ENCODE measurements around the gene GTF3C5.

DNA sequence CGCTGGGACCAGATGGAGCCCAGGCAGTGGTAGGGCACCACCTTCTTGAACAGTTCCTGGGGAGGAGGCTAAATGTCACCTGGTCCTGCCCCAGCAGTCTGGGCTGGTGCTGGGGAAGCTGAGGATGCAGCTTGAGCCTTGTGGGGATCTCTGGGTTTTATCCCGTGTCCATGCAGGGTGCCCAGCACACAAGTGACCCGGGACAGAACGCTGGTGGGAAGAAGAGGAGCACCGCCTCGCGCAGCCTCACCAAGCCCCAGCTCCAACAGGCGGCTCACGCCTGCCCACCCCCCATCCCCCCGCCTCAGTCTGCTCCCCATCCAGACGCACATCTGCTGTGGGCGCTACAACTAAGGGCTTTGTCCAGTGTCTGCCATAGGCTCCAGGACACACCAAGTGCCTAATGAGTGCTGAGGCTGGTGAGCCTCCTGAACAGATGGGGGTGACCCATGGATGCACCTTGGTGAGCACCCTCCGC is 76.5 kb downstream of the GTF3C5 start:
- TF ChIP-seq, protein P1, sequence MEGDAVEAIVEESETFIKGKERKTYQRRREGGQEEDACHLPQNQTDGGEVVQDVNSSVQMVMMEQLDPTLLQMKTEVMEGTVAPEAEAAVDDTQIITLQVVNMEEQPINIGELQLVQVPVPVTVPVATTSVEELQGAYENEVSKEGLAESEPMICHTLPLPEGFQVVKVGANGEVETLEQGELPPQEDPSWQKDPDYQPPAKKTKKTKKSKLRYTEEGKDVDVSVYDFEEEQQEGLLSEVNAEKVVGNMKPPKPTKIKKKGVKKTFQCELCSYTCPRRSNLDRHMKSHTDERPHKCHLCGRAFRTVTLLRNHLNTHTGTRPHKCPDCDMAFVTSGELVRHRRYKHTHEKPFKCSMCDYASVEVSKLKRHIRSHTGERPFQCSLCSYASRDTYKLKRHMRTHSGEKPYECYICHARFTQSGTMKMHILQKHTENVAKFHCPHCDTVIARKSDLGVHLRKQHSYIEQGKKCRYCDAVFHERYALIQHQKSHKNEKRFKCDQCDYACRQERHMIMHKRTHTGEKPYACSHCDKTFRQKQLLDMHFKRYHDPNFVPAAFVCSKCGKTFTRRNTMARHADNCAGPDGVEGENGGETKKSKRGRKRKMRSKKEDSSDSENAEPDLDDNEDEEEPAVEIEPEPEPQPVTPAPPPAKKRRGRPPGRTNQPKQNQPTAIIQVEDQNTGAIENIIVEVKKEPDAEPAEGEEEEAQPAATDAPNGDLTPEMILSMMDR (IDR thresholded peaks at IDR 0.05): no peak
- no peak for TF ChIP-seq POLR2A (IDR thresholded peaks at IDR 0.05)
